Heart left ventricle (tissue), 16 donors: ENCODE measurements around the gene SORCS1. TPM values are rescaled to one million over a fixed set of nuclear protein-coding genes. Genes with fewer than 3 reads are reported as not detected.

ENCODE experiments used
- ATAC-seq, 4 donors: fragments of 200-7000 bp; cut with Tn5 transposase; one replicate each; pipeline ENCODE4 v1.9.1; 2020 to 2022; ENCODE audit warnings: moderate library complexity in 4 of 4, mild to moderate bottlenecking in 3 of 4, moderate number of reproducible peaks in 1 of 4
- DNase-seq, 5 donors: peaks; one replicate each; pipeline ENCODE4 v3.0.0-alpha.2; 2020
- H3K27ac ChIP-seq, 12 donors: fragments of 200-600 bp; sonication (generic) in 4 of 12; one replicate each; pipeline versions ENCODE4 v1.5.0 to v1.8.0; 2016 to 2022; ENCODE audit warnings: mild to moderate bottlenecking in 2 of 12
- H3K27me3 ChIP-seq, 9 donors: fragments of 200-600 bp; sonication (generic) in 2 of 9; one replicate each; pipeline versions ENCODE4 v1.5.1 to v1.8.0; 2016 to 2022; ENCODE audit warnings: mild to moderate bottlenecking in 3 of 9
- H3K36me3 ChIP-seq, 9 donors: fragments of 200-600 bp; sonication (generic) in 2 of 9; one replicate each; pipeline versions ENCODE4 v1.5.0 to v1.8.0; 2018 to 2022; ENCODE audit warnings: mild to moderate bottlenecking in 2 of 9
- H3K4me1 ChIP-seq, 12 donors: fragments of 200-600 bp; sonication (generic) in 4 of 12; one replicate each; pipeline versions ENCODE4 v1.5.0 to v1.8.0; 2016 to 2022; ENCODE audit warnings: mild to moderate bottlenecking in 3 of 12
- H3K4me3 ChIP-seq, 12 donors: fragments of 200-600 bp; sonication (generic) in 4 of 12; one replicate each; pipeline versions ENCODE4 v1.5.0 to v1.8.0; 2017 to 2022; ENCODE audit warnings: mild to moderate bottlenecking in 9 of 12, moderate library complexity in 4 of 12
- H3K9me3 ChIP-seq, 12 donors: fragments of 200-600 bp; sonication (generic) in 4 of 12; one replicate each; pipeline versions ENCODE4 v1.5.0 to v1.8.0; 2016 to 2022; ENCODE audit warnings: mild to moderate bottlenecking in 1 of 12
- POLR2A ChIP-seq, 2 donors: fragments of 450-650 bp; IDR thresholded peaks; one replicate each; pipeline ENCODE4 v1.6.1; 2017; ENCODE audit warnings: antibody characterized with exemption in 2 of 2, mild to moderate bottlenecking in 2 of 2, moderate library complexity in 2 of 2
- WGBS, 4 donors: extraction: QIAGEN DNeasy Blood & Tissue Kit in 2 of 4; methylation state at CpG; one replicate each; pipeline versions ENCODE4 v1.1.5 to v1.1.7; 2013 to 2018; 5-methylcytosine and 5-hydroxymethylcytosine counted together
- intact Hi-C, 10 donors: fragments of 100-400 bp; cut with DNase I; formaldehyde crosslinking; loops; one replicate each; pipeline versions ENCODE4 v1.11.1 to v1.14.2; 2022
- polyA plus RNA-seq, 2 donors: library from polyadenylated mRNA; stranded (reverse); fragments of 200-250 nt; gene quantifications; one replicate each; pipeline ENCODE4 v1.2.3, GENCODE V29; 2013
- total RNA-seq, 9 donors: library from RNA; depleted of rRNA in 2 of 9; stranded (reverse); fragments of >200 nt in 2 of 9; fragmentation: NEBNext Ultra II Directional in 3 of 9; extraction: Animal tissue kit (Norgen Biotek cat#: 25700) in 3 of 9; gene quantifications; one replicate each; pipeline versions ENCODE4 v1.1.0 to v1.2.4, GENCODE V29; 2016 to 2023
- TF ChIP-seq, protein P1 (sequence below), 12 donors: fragments of 200-600 bp; sonication (generic) in 4 of 12; IDR thresholded peaks; one replicate each; pipeline versions ENCODE4 v1.5.0 to v1.8.0; 2018 to 2022; ENCODE audit warnings: antibody characterized with exemption in 12 of 12, mild to moderate bottlenecking in 5 of 12
- donor health status: ischemic (EF 13 %, LVEDD 7.1; RV severe dilation, severe dysfunction).
- donor health status: healthy with polysubstance abuse.
- donor health status: DM: no; HTN: yes; CAD: no.
- donor health status: DM: no; HTN: no; CAD: no.
- donor health status: ischemic (EF 25% LVEDD 6.9; RV normal size, moderate dysfunction).
- donor health status: ischemic (EF 25% LVEDD 5.7; RV mildly dilated, moderate dysfunction).
- donor health status: healthy.
- donor health status: DM: yes; HTN: yes; CAD: no.
- donor health status: ischemic (EF 35%, LVEDD 5.7; RV mildly dilated, moderate dysfunction).
- donor health status: nonischemic (EF 11% LVEDD 7.7; RV severe dilation, severe dysfunction).
- donor health status: DM: yes; HTN: yes; CAD: no.
- donor health status: PGD.
- donor health status: ischemic (EF 29% LVEDD 5.4; RV normal size, mild dysfunction).
- donor health status: nonischemic (EF 23%, LVEDD 6.1; RV moderate dilation, normal function).

Gene SORCS1
- total and polyA plus RNA-seq, 11 donors = 0.23 to 5.7 (median 1.1) TPM

DNA sequence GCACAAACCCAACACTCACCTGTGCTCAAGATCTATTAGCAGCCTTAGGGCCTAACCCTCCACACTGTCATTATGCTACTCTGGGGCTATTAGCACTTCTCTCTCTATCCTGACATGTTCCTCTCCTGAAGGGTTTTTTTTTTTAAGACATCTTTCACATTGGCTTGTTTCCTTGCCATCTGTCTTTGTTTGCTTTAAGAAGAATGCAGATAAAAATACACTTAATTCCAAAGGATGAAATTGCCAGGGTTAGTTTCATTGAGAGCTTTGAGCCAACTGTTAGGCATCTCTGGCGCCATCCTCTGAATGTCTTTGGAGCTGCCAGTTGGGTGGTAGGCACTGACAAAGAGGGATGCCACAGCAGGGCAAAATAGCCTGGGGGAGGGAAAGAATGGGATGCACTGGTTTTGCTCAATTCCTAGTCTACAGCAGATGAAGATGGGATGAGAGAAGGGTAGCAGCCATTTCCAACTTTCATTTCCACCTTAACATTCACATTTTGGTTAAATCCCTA is 399.2 kb downstream of the SORCS1 start:
- 59 to 91% (median 77%) methylated on average over 1 of the region's 1 CpG for WGBS, 4 donors
- intact Hi-C loops = no loop called here
- DNase-seq (no peak), ATAC-seq (no peak)
- Histone ChIP-seq H3K9me3 (no peaks in the 10 kb centered on the region), H3K4me1 (no peaks in the 10 kb centered on the region), H3K36me3 (no peaks in the 10 kb centered on the region), H3K27me3 (no peaks in the 10 kb centered on the region), H3K4me3 (no peak overlapping the region), H3K27ac (no peak overlapping the region)
- no peak for TF ChIP-seq POLR2A (IDR thresholded peaks at IDR 0.05)
- TF ChIP-seq, protein P1, sequence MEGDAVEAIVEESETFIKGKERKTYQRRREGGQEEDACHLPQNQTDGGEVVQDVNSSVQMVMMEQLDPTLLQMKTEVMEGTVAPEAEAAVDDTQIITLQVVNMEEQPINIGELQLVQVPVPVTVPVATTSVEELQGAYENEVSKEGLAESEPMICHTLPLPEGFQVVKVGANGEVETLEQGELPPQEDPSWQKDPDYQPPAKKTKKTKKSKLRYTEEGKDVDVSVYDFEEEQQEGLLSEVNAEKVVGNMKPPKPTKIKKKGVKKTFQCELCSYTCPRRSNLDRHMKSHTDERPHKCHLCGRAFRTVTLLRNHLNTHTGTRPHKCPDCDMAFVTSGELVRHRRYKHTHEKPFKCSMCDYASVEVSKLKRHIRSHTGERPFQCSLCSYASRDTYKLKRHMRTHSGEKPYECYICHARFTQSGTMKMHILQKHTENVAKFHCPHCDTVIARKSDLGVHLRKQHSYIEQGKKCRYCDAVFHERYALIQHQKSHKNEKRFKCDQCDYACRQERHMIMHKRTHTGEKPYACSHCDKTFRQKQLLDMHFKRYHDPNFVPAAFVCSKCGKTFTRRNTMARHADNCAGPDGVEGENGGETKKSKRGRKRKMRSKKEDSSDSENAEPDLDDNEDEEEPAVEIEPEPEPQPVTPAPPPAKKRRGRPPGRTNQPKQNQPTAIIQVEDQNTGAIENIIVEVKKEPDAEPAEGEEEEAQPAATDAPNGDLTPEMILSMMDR (IDR thresholded peaks at IDR 0.05) = no peak

DNA sequence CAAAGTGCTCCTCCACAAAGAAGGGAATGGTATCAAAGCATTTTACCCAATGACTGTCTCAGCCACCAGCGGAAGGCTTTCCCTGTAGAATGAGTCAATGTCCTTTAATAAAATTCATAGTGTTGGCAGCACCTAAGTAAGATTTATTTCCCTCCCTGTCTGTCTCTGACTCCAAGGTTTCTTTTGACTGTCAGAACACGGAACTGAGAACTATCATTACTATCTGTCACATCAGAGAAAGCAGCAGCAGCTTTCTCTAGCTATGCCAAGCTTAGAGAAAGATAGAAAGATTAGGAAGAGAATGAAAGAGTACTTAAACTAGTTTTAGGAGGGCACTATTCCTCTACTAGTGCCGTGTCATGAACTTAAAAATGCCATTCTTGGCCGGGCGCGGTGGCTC is 400.1 kb downstream of the SORCS1 start:
- no peaks in the 10 kb centered on the region for H3K4me1 ChIP-seq
- ATAC-seq (no peak), DNase-seq (no peak)
- H3K27me3 ChIP-seq = no peaks in the 10 kb centered on the region
- WGBS, 4 donors = 90 to 96% (median 93%) methylated on average over 6 of the region's 6 CpGs
- H3K9me3 ChIP-seq = no peaks in the 10 kb centered on the region
- no peaks in the 10 kb centered on the region for H3K36me3 ChIP-seq
- intact Hi-C loops = no loop called here
- H3K4me3 ChIP-seq = no peak overlapping the region
- H3K27ac ChIP-seq = no peak overlapping the region
- no peak for TF ChIP-seq POLR2A (IDR thresholded peaks at IDR 0.05)
- TF ChIP-seq, protein P1 (IDR thresholded peaks at IDR 0.05) = no peak

DNA sequence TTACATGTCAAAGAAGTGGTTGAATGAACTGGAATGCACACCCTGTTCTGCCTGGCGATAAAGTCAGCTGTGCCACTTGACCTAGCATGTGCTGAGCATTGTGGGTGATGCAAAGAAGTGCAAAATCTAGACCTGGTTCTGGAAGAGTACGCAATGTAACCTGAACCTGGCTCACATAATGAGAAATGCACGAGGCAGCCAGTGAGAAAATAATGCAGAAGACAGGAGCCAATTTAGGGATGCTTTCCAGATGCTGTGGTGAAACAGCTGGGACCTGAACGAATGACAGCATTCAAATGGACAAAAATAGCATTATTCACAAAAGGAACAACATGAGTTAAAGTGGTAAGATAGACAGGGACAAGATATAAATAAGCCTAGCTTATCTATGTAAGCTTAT is 402.6 kb downstream of the SORCS1 start:
- ATAC-seq = no peak
- no peak overlapping the region for H3K4me3 ChIP-seq
- H3K27ac ChIP-seq = no peak overlapping the region
- TF ChIP-seq, protein P1 (IDR thresholded peaks at IDR 0.05) = no peak
- no peak for TF ChIP-seq POLR2A (IDR thresholded peaks at IDR 0.05)
- no peak for DNase-seq
- intact Hi-C loops = no loop called here
- H3K27me3 ChIP-seq = no peaks in the 10 kb centered on the region
- no peaks in the 10 kb centered on the region for H3K4me1 ChIP-seq
- H3K36me3 ChIP-seq = no peaks in the 10 kb centered on the region
- WGBS, 4 donors = 51 to 62% (median 57%) methylated on average over 4 of the region's 4 CpGs
- no peaks in the 10 kb centered on the region for H3K9me3 ChIP-seq

DNA sequence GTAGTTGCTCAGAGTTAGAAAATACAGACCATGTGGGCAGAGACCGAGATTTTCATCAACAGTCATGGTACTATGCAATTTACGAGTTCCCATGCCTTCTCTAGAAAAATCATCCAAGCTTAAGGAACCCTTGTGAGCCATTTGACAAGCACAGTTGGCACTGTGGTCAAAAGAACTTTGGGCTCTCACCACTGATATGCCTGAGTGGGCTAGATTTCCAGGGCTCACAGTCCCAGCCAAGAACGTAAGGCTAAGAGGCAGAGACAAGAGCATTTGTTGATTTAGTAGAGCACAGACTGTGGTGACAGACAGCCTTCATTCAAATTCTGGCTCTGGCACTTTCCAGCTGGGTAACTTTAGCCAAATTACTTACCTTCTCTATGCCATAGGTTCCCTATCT is 407.0 kb downstream of the SORCS1 start:
- H3K27ac ChIP-seq = no peak overlapping the region
- ATAC-seq = no peak
- 39 to 62% (median 56%) methylated on average over 3 of the region's 3 CpGs for WGBS, 4 donors
- H3K9me3 ChIP-seq = no peaks in the 10 kb centered on the region
- no peaks in the 10 kb centered on the region for H3K4me1 ChIP-seq
- no peaks in the 10 kb centered on the region for H3K36me3 ChIP-seq
- intact Hi-C loops = no loop called here
- no peak for DNase-seq
- no peak overlapping the region for H3K4me3 ChIP-seq
- TF ChIP-seq, protein P1 (IDR thresholded peaks at IDR 0.05) = no peak
- TF ChIP-seq POLR2A (IDR thresholded peaks at IDR 0.05) = no peak
- H3K27me3 ChIP-seq = no peaks in the 10 kb centered on the region
